HG03097 (cell line): Measurements from ENCODE around the gene EXD3.
"Not testable (repeated sequence)": the region's sequence is repeated elsewhere in the genome, so short reads cannot be mapped to it uniquely, and the experiment has no call there.

Source experiments
- ATAC-seq: cut with Tn5 transposase; IDR thresholded peaks from one replicate; pipeline ENCODE4 v1.9.1; 2021; ENCODE audit not compliant: unreplicated experiment, low FRiP score

The EXD3 gene

DNA sequence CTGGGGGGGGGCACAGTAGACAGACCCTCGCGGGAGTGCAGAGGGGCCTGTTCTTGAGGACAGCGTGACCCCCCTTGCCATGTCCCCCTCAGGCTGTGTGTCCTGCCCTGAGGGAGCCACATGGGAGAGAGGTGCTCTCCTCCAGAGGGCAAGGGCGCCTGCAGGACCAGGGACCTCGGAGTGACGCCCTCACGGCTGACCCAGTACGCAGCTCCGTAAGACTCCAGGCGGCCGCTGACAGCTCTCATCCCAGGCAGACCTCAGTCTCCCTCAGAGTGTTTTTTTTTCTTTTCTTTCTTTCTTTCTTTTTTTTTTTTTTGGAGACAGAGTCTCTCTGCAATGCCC lies 27.3 kb downstream of the EXD3 start:
- ATAC-seq, result no peak

GRCh38 chr9:137394866-137395665 lies 27.9 kb downstream of the EXD3 start:
- no peak for ATAC-seq

GRCh38 chr9:137393176-137394150 lies 29.5 kb downstream of the EXD3 start:
- no peak for ATAC-seq

DNA sequence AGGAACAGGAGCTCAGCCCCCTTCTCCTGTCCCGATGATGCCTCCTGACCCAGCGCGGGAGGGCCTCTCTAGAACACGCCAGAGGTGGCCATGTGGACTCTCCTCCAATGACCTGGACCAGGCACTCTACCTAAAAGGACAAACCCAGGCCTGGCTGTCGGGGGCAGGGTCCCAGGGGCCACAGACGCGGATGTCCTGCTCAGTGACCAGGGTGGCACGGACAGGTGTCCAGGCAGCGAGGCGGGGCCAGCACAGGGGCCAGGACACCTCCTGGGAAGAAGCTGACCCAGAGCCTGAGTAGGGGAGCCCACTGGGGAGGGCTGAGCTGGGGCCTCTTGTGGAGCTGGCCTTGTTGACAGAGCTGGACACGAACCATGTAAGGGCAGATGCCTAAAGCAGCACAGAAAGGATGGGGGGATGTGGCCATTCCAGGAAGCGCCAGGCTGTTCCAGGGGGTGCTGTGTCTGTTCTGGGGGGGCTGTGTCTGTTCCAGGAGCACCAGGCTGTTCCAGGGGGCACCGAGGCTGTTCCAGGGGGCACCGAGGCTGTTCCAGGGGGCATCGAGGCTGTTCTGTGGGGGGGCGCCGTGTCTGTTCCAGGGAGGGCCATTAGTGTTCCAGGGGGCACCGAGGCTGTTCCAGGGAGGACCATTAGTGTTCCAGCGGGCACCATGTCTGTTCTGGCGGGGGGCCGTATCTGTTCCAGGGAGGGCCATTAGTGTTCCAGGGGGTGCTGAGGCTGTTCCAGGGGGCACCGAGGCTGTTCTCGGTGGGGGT lies 30.5 kb downstream of the EXD3 start:
- ATAC-seq, result no peak

DNA sequence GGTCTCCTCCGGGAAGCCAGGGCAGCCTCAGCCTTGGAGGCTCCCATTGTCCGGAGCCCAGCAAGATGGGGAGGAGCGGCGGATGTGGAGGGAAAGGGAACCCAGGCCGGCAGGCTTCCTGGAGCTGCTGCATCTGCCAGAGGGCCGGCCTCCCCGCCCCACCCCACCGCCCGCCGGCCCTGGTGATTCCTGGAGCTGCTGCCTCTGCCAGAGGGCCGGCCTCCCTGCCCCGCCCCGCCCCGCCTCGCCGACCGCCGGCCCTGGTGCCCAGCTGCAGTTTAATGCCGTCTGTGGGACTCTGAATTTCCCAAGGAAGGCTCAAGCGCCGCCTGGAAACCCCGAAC lies 31.6 kb downstream of the EXD3 start:
- ATAC-seq, result no peak

DNA sequence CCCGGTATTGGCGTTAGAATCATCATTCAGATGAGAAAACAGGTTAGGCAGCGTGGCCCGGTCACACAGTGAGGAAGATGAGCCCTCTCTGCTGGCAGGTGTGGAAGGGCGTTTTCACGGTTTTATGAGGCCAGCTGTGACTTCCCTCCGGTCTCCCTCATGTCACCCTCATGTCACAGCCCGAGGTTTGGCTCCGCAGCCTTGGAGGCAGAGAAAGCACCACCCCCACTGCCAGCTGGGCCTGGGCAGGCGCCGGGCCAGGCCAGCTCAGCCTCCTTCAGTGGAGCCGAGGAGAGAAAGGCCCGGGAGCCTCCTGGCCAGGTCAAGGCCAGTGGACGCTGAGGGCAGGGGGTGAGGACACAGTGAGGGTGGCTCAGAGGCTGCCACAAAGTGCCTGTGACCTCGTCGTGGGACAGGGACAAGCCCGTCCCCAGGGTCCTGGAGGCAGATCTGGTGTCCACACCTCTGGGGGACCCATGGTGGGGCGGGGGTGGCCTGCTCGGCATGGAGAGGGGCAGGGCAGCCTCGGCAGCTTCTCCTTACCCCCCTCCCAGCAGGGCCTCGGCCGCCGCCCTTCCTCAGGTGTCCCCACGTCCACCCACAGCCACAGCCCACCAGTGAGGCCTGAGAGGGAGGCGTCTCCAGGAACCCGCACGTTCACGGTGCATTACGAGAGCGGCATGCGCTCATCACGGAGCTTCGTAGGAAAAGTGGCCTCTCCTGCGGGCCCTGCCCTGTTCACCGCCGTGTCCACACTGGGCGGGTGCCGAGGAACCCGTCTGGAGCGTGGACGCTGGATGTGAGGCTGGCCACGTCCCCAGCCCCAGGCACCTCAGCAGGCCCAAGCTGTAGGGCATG lies 32.2 kb downstream of the EXD3 start:
- ATAC-seq, result no peak

DNA sequence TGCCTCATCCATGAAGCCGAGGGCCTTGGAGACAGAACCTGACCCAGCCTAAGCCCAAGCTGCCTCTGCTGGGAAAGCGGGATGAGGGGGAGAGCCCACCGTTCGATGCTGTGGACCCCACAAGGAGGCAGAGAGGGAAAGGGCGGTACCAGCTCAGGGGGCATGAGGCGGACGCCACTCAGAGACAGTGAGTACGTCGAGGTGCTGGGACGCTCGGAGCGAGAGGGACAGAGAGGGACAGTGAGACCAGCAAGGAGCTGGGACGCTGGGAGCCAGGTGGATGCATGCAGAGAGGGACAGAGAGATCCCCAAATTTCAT lies 33.6 kb downstream of the EXD3 start:
- no peak for ATAC-seq

DNA sequence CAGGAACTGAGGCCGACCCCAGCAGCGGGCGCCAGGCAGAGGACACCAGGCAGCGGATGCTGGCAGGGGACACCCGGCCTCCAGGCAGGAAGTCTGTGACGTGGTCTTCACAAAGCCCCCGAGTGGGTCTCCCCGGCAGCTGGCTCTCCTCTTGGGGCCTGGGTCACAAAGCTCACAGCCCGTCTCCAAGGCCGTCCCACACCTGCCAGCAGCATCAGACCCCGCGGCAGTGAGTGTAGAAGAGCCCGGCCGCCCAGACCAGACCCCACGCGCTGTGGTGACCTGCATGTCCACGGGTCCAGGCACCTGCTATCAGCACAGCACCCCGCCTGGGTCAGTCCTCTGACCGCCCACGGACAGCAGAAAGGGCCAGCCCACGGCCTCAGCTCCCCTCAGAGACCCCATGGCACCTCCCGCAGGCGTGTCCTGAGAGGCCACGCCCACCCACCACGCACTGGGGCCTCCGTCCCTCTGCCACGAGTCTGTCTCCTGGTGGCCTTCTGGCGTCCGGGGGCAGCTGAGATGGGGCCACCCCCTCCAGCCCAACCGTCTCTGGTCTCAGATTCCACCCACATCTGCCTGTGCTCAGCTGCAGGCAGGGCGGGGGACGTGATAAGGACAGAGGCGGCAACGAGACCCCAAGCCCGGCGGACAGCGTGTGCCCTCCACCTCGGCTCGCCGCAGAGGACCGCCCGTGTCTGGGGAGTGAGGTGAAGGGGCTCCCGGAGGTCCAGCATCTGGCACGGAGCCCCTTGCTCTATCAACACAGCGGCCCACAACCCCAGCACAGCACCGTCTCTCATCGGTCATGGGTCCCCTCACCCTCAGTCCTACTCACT lies 34.2 kb downstream of the EXD3 start:
- no peak for ATAC-seq

GRCh38 chr9:137387891-137388560 lies 34.9 kb downstream of the EXD3 start:
- no peak for ATAC-seq

GRCh38 chr9:137387114-137387890 lies 35.7 kb downstream of the EXD3 start:
- ATAC-seq, result no peak

GRCh38 chr9:137386507-137387113 lies 36.4 kb downstream of the EXD3 start:
- ATAC-seq, result not testable (repeated sequence)

GRCh38 chr9:137385061-137385655 lies 37.8 kb downstream of the EXD3 start:
- no peak for ATAC-seq

DNA sequence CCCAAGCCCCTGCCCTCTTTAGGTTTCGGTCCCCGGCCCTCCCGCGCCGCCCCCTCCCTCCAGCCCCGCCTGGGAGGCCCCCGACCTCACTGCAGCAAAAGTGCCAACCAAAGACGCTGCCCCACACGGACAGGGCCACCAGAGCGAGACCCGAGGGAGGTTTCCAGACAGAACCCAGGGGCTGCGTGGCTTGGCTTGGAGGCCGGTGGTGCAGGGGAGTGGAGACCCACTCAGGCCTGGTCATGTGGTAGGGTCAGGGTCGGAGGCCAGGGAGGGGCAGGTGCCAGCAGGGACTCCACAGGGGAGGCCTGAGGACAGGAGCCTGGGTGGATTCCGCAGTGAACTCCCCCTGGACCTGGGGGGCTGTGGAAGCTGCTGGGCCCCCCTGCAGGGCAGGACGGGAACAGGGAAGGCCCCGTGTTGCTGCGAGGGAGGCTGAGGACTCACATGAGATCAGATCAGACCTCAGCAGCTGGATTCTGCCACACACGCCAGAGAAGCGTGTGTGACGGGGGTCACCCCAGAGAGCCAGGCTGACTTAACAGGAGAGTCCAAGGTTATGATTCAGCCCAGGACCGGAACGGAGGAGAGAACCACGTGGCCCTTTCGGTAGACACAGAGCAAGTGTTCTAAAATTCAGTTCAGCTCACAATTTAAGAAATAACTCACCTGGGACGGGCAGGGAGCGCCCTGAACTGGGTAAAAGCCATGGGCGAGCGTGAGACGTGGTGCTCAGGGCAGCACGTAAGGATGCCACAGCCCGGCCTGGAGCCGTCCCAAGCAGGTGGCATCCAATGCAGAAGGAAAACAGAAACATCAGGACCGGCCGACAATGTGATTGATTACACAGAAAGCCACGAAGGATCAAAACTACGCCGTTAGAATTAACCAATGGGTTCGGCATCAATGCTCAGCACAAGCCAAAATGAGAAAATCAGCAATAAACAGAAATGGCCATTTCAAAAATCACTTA lies 38.9 kb downstream of the EXD3 start:
- ATAC-seq, result no peak

DNA sequence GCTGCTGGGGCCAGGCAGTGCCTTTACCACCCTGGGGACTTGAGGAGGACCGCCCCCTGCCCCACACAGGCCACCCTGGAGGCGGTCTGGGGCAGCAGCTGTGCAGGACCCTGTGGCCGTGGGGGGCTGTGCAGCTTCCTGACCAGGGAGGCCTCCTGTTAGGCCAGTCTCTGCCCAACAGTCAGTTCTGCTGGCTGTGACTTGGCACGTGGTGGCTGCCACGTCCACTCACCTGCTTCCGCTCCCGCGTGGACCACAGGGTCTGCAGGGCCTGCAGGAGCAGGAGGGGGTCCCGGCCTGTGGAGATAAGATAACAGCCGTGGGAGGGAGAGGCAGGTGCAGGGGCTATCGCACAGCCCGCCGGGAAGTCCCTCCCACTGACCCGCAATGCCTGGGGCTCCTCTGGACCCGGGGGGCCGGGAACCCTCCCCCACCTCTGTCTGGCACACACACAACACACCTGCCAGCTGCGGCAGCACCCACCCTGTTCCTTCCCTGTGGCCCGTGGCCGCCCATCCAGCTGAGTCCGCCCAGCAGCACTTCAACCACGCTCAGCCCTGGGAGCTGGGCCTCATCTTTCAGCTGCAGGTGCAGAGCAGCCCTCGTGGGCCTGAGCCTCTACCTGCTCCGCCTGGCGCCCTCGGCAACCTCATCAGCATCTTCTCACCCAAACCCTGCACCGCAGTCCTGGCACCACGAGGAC lies 39.7 kb downstream of the EXD3 start:
- no peak for ATAC-seq

- no peak for ATAC-seq
Measured at GRCh38 chr9:137382444-137383080, 40.4 kb downstream of the EXD3 start.
